SU-DHL-6 (cell line): ENCODE data around the gene NHS.

Source experiments
- H2AFZ ChIP-seq: fragments of 200-600 bp; sonication (generic); 2 replicates; pipeline ENCODE4 v1.6.1; 2014; ENCODE audit warnings: low read depth, mild to moderate bottlenecking, moderate library complexity, mixed read lengths, antibody characterized with exemption, low read length; ENCODE audit not compliant: severe bottlenecking
- H3F3A ChIP-seq: fragments of 200-600 bp; shearing (Covaris generic); 2 replicates; pipeline ENCODE4 v1.6.0; 2016; ENCODE audit warnings: antibody characterized with exemption, mild to moderate bottlenecking; ENCODE audit not compliant: insufficient read depth
- H3K27ac ChIP-seq: fragments of 200-600 bp; sonication (generic); 2 replicates; pipeline ENCODE4 v1.5.1; 2016; ENCODE audit warnings: low read depth, mild to moderate bottlenecking, low read length, moderate library complexity, mixed read lengths
- H3K27me3 ChIP-seq: fragments of 200-600 bp; sonication (generic), shearing (Covaris generic); 2 replicates; pipeline ENCODE4 v1.6.0; 2014; ENCODE audit warnings: mild to moderate bottlenecking, low read length
- H3K36me3 ChIP-seq: fragments of 200-600 bp; sonication (generic); 2 replicates; pipeline ENCODE4 v1.6.1; 2014; ENCODE audit warnings: mild to moderate bottlenecking, low read length, mixed read lengths
- H3K4me2 ChIP-seq: fragments of 300-600, 200-600 bp; shearing (Covaris generic), sonication (generic); 2 replicates; pipeline ENCODE4 v1.6.0; 2014; ENCODE audit warnings: low read length, low read depth, mild to moderate bottlenecking; ENCODE audit not compliant: poor library complexity, severe bottlenecking
- H3K4me3 ChIP-seq: fragments of 200-600 bp; sonication (generic); 2 replicates; pipeline ENCODE4 v1.5.1; 2014; ENCODE audit warnings: antibody characterized with exemption, low read length, mild to moderate bottlenecking, mixed read lengths; ENCODE audit not compliant: insufficient read depth, poor library complexity, severe bottlenecking
- H3K79me2 ChIP-seq: fragments of 200-600 bp; sonication (generic); 2 replicates; pipeline ENCODE4 v1.6.1; 2014; ENCODE audit warnings: mild to moderate bottlenecking, low read length, moderate library complexity; ENCODE audit not compliant: insufficient read depth
- H3K9ac ChIP-seq: fragments of 200-600 bp; sonication (generic); 2 replicates; pipeline ENCODE4 v1.7.0; 2014; ENCODE audit warnings: mild to moderate bottlenecking, low read length
- H3K9me2 ChIP-seq: fragments of 200-600 bp; sonication (generic); replicated peaks from 2 replicates; pipeline ENCODE4 v1.6.1; 2014; ENCODE audit warnings: low read length; ENCODE audit not compliant: insufficient read depth
- H3K9me3 ChIP-seq: fragments of 200-600 bp; sonication (generic); 2 replicates; pipeline ENCODE4 v1.6.1; 2014; ENCODE audit warnings: low read length, mixed read lengths; ENCODE audit not compliant: insufficient read depth
- H4K20me1 ChIP-seq: fragments of 200-600 bp; sonication (generic); 2 replicates; pipeline ENCODE4 v1.6.1; 2014; ENCODE audit warnings: low read depth, mild to moderate bottlenecking, antibody characterized with exemption, low read length, moderate library complexity, mixed read lengths
- EZH2phosphoT487 ChIP-seq: fragments of 200-600 bp; sonication (generic), shearing (Covaris generic); conservative IDR thresholded peaks from 2 replicates; pipeline ENCODE4 v1.6.1; 2018; ENCODE audit warnings: mild to moderate bottlenecking, antibody characterized with exemption, low read length, moderate library complexity, mixed read lengths
- TF ChIP-seq, protein P1 (sequence below): fragments of 200-600 bp; sonication (generic); IDR thresholded peaks from one replicate; pipeline ENCODE4 v1.5.1; 2017; ENCODE audit warnings: antibody characterized with exemption, mild to moderate bottlenecking, low read length, moderate library complexity; ENCODE audit not compliant: insufficient read depth, poor library complexity, severe bottlenecking

The NHS gene

DNA sequence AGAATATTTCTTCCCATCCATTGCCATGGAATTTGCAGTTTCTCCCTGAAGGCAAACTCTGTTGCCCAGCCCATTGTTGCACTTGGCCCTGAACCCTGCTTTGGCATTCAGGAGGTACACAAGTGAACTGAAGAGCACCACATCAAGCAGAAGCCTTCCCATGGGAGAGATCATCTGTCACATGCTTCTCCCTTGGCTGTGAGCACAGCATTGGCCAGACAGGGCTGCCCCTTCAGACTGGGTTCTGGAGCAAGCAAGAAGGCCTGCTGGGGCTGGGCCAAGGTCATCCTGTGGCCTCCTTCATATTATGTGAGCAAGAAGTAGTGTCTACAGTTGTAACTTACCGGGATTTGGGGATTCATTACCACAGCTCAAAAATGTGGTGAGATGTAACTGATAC is 385.0 kb downstream of the NHS start:
- Histone ChIP-seq H3K27me3 (no peaks in the 10 kb centered on the region), H4K20me1 (no peaks in the 10 kb centered on the region), H2AFZ (no peak overlapping the region), H3K9ac (no peak overlapping the region), H3K9me2 (no peaks in the 10 kb centered on the region), H3K4me2 (no peak overlapping the region), H3K36me3 (no peaks in the 10 kb centered on the region), H3F3A (no peaks in the 10 kb centered on the region), H3K27ac (no peak overlapping the region), H3K4me3 (no peak overlapping the region), H3K9me3 (no peaks in the 10 kb centered on the region), H3K79me2 (no peaks in the 10 kb centered on the region)
- TF ChIP-seq, protein P1, sequence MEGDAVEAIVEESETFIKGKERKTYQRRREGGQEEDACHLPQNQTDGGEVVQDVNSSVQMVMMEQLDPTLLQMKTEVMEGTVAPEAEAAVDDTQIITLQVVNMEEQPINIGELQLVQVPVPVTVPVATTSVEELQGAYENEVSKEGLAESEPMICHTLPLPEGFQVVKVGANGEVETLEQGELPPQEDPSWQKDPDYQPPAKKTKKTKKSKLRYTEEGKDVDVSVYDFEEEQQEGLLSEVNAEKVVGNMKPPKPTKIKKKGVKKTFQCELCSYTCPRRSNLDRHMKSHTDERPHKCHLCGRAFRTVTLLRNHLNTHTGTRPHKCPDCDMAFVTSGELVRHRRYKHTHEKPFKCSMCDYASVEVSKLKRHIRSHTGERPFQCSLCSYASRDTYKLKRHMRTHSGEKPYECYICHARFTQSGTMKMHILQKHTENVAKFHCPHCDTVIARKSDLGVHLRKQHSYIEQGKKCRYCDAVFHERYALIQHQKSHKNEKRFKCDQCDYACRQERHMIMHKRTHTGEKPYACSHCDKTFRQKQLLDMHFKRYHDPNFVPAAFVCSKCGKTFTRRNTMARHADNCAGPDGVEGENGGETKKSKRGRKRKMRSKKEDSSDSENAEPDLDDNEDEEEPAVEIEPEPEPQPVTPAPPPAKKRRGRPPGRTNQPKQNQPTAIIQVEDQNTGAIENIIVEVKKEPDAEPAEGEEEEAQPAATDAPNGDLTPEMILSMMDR: no peak
- no peak for TF ChIP-seq EZH2phosphoT487

DNA sequence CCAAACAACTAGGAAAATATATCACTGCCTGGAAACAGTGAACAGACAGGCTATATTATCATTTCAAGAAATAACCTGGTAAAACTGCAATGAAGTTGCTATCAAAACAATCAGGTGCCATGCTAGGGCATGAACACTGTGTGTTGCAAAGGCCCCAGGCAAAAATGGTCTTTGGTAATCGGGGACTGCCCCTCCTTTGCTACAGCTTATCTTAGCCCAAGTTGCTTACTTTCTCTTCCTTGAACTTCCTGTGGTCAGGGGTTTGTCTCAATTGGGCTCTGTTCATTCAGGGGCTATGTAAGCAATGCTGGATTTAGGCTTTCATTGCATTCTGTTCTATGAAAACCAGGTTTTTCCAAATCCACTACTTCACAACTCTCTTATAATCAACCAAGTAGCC is 392.7 kb downstream of the NHS start:
- Histone ChIP-seq H2AFZ (no peak overlapping the region), H3K9me2 (no peaks in the 10 kb centered on the region), H3K36me3 (no peaks in the 10 kb centered on the region), H4K20me1 (no peaks in the 10 kb centered on the region), H3K9me3 (no peaks in the 10 kb centered on the region), H3K79me2 (no peaks in the 10 kb centered on the region), H3K4me3 (no peak overlapping the region), H3K27ac (no peak overlapping the region), H3K27me3 (no peaks in the 10 kb centered on the region), H3K9ac (no peak overlapping the region), H3K4me2 (no peak overlapping the region), H3F3A (no peaks in the 10 kb centered on the region)
- no peak for TF ChIP-seq EZH2phosphoT487
- TF ChIP-seq, protein P1: no peak

DNA sequence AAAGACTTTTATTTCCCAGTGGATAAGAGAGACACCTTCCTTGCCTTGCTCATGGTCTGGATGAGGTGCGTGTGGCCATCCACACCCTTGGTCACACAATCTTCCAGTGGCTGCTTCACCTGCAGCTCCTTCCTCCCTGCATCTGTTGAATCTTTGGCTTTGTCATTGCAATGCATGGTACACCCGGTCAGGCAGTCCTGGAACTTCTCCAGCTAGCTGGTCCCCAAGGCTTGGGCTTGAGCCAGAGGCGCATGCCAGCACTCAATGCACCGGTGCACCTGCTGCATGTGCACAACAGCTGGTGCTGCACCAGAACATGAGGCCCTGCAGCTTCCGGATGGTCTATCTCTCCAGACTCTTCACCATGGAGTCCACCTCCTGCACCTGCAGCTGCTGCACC is 394.0 kb downstream of the NHS start:
- no peaks in the 10 kb centered on the region for H3K27me3 ChIP-seq
- H3K79me2 ChIP-seq: no peaks in the 10 kb centered on the region
- no peak overlapping the region for H3K4me2 ChIP-seq
- H3K9me3 ChIP-seq: no peaks in the 10 kb centered on the region
- H3K9me2 ChIP-seq: no peaks in the 10 kb centered on the region
- no peak overlapping the region for H3K27ac ChIP-seq
- TF ChIP-seq, protein P1: no peak
- no peak for TF ChIP-seq EZH2phosphoT487
- no peak overlapping the region for H3K9ac ChIP-seq
- H4K20me1 ChIP-seq: no peaks in the 10 kb centered on the region
- no peak overlapping the region for H2AFZ ChIP-seq
- H3K4me3 ChIP-seq: no peak overlapping the region
- no peaks in the 10 kb centered on the region for H3K36me3 ChIP-seq
- H3F3A ChIP-seq: no peaks in the 10 kb centered on the region
